ENCODE measurements around the gene NOTUM.
A peak's percentile ranks its signal among the peaks of the same experiment; 100 is the strongest.
"Not testable (repeated sequence)": the region's sequence is repeated elsewhere in the genome, so short reads cannot be mapped to it uniquely, and the experiment has no call there.

NOTUM gene

GRCh38 chr17:81923302-81924260 is 37.4 kb downstream of the NOTUM start:
- DNase-seq (ENCODE audit: low spot score), result no peak

- no peak for DNase-seq (ENCODE audit: low spot score)
Observed at GRCh38 chr17:81922566-81923301, 38.3 kb downstream of the NOTUM start.

- DNase-seq (ENCODE audit: low spot score), result no peak
Observed at GRCh38 chr17:81921996-81922565, 38.9 kb downstream of the NOTUM start.

GRCh38 chr17:81921537-81921862 is 39.5 kb downstream of the NOTUM start:
- no peak for DNase-seq (ENCODE audit: low spot score)

- no peak for DNase-seq (ENCODE audit: low spot score)
Observed at GRCh38 chr17:81920612-81921536, 40.1 kb downstream of the NOTUM start.

GRCh38 chr17:81918832-81919545 is 42.0 kb downstream of the NOTUM start:
- DNase-seq (ENCODE audit: low spot score), result no peak

GRCh38 chr17:81918333-81918669 is 42.7 kb downstream of the NOTUM start:
- not testable (repeated sequence) for DNase-seq (ENCODE audit: low spot score)

- peak; percentile 97 for DNase-seq (ENCODE audit: low spot score)
Observed at GRCh38 chr17:81917565-81918332, 43.2 kb downstream of the NOTUM start, which contains the start of gene SIRT7. TSS of gene SIRT7 (minus strand) at chr17:81918176. CDS start at chr17:81918131, 45 bp downstream.

- no peak for DNase-seq (ENCODE audit: low spot score)
Observed at GRCh38 chr17:81916234-81917001, 44.6 kb downstream of the NOTUM start.

- no peak for DNase-seq (ENCODE audit: low spot score)
Observed at GRCh38 chr17:81915331-81915730, 45.7 kb downstream of the NOTUM start.

- no peak for DNase-seq (ENCODE audit: low spot score)
Observed at GRCh38 chr17:81914103-81914850, 46.7 kb downstream of the NOTUM start.

- DNase-seq (ENCODE audit: low spot score), result no peak
Observed at GRCh38 chr17:81913394-81914102, 47.4 kb downstream of the NOTUM start.

- DNase-seq (ENCODE audit: low spot score), result no peak
Observed at GRCh38 chr17:81912441-81913309, 48.3 kb downstream of the NOTUM start.

GRCh38 chr17:81911969-81912368 is 49.0 kb downstream of the NOTUM start:
- DNase-seq (ENCODE audit: low spot score), result no peak

- DNase-seq (ENCODE audit: low spot score), result peak; percentile 100
Observed at GRCh38 chr17:81911277-81911961, 49.6 kb downstream of the NOTUM start, which contains the start of gene PCYT2. TSS of gene PCYT2 (minus strand) at chr17:81911399. CDS start at chr17:81911355, 44 bp downstream.

GRCh38 chr17:81910840-81911276 is 50.1 kb downstream of the NOTUM start:
- DNase-seq (ENCODE audit: low spot score), result no peak
